ENCODE data around the gene PIN1.

Gene PIN1

DNA sequence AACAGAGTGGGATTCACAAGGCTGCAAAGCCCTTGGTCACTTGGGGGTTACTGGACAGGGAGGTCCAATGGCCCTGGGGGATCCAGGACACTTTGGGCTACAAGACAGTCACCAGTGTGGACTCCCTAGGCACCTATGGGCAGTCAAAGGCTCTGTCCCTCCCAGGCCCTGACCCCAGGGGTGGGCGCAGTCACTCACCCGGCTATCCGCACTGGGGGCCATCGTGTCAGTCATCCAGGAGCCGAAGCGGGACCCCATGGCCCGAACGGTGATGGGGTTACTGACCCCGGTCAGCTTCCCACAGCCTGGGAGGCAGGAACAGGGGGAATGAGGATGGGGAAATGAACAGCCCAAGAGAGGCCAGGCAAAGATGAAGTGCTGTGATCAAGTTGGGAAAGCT, 21.5 kb downstream of the PIN1 start:
- DNase-seq (ENCODE audit: low read depth in 1 of 2, low spot score in 1 of 2) = no peak

GRCh38 chr19:9857076-9857721, 22.1 kb downstream of the PIN1 start:
- no peak for DNase-seq (ENCODE audit: low read depth in 1 of 2, low spot score in 1 of 2)

DNA sequence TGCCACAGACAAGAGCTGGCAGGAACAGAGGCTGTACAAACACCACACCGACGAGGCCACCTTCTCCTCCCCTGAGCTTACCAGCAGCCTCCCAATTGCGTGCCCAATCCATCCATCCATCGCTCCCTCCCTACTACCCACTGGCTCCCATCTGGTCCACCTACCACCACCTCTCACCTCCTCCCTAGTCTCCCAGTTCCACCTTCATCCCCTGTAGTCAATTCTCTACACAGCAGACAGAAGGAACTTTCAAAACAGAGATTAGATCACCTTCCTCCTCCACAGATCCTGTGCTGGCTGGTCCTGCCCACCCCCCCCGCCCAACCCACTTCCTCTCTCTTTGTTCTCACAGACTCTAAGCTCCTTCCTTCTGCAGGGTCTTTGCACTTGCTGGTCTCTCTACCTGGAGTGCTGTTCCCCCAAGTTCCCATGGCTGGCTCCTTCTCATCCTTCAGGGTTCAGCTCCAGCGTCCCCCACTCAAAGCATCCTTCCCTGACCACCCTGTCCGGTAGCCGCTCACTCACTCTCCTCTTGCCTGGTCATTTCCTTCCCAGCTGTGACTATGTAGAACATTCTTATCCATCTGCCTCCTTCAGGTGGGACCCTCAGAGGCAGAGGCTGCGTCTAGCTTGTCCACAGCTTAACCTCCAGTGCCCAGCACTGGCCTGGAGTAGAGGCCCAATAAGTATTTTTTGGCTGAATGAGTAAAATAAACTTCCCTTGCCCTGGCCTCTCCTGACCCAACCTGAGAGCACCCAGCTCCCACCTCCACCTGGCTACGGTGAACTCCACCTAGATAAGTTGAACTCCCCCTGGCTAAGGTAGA, 23.0 kb downstream of the PIN1 start:
- DNase-seq (ENCODE audit: low read depth in 1 of 2, low spot score in 1 of 2) = no peak

- no peak for DNase-seq (ENCODE audit: low read depth in 1 of 2, low spot score in 1 of 2)
These were observed 23.6 kb downstream of the PIN1 start for GRCh38 chr19:9858766-9859165.

- DNase-seq (ENCODE audit: low read depth in 1 of 2, low spot score in 1 of 2) = no peak
These were observed 25.3 kb downstream of the PIN1 start for GRCh38 chr19:9860407-9860806.

GRCh38 chr19:9861503-9861902, 26.4 kb downstream of the PIN1 start:
- DNase-seq (ENCODE audit: low read depth in 1 of 2, low spot score in 1 of 2) = no peak

DNA sequence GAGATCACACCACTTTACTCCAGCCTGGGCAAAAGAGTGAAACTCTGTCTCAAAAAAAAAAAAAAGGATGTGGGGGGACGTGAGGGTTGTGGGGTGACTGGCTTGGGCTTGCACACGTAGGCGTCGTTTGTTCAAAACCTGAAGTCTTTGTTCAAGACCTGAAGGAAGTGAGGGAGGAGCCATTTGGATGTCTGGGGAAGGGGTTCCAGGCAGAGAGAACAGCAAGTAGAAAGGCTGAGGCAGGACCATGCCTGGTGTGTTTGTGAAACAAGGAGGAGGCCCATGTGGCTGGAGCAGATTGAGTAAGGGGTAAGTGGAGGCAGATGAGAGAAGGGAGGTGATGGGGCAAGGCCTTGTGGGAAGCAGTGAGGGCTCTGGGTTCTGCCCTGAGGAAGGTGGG, 27.8 kb downstream of the PIN1 start:
- DNase-seq (ENCODE audit: low read depth in 1 of 2, low spot score in 1 of 2) = no peak

DNA sequence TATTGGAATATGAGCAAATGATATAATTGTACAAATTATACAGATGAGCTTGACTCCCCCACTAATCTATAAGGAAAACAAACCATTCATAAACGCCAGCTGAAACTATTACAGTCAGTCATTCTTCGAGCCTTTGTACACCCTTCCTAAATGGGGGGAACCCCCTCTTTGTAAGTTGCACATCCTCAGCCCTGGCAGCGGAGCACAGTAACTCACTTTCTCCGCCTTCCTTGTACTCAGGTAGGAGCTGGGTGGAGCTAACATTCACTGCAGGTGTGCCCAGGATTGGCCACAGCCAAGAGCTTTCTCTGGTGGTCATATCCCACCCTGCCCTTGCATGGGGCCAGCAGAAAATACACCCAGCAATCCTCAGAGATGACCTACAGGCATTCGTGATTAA, 28.6 kb downstream of the PIN1 start:
- DNase-seq (ENCODE audit: low read depth in 1 of 2, low spot score in 1 of 2) = no peak

- DNase-seq (ENCODE audit: low read depth in 1 of 2, low spot score in 1 of 2) = no peak
These were observed 30.8 kb downstream of the PIN1 start for GRCh38 chr19:9865732-9866501.

- no peak for DNase-seq (ENCODE audit: low read depth in 1 of 2, low spot score in 1 of 2)
These were observed 34.0 kb downstream of the PIN1 start for GRCh38 chr19:9868983-9869617.

DNA sequence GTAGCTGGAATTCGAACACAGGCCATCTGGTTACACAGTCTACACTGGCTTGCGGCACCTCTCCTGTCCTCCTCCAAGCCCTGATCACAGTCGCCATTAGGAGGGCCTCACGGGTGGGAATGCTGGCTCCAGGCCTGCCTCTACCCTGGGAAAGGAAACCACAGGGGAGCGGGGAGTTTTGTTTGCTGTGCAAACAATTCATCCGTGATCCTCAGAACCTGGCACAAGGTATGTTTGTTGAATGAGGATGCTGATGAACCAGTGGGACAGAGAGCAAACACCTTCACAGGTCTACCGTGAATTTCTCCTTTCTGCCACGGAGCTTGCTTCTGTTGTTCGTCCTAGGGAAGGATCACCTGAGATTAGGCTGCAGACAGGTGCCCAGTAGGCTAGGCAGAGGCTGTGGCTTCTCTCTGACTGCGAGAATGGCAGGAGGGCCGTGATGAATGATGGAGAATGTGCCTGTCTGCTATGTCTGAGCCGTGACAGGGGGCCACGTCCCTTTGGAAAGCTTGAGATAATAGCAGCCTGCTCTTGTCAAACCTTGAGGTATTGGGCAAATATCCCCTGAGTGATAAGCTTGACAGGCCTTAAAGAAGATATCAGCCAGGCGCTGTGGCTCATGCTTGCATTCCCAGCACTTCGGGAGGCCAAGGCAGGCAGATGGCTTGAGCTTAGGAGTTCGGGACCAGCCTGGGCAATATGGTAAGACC, 36.7 kb downstream of the PIN1 start:
- no peak for DNase-seq (ENCODE audit: low read depth in 1 of 2, low spot score in 1 of 2)

DNA sequence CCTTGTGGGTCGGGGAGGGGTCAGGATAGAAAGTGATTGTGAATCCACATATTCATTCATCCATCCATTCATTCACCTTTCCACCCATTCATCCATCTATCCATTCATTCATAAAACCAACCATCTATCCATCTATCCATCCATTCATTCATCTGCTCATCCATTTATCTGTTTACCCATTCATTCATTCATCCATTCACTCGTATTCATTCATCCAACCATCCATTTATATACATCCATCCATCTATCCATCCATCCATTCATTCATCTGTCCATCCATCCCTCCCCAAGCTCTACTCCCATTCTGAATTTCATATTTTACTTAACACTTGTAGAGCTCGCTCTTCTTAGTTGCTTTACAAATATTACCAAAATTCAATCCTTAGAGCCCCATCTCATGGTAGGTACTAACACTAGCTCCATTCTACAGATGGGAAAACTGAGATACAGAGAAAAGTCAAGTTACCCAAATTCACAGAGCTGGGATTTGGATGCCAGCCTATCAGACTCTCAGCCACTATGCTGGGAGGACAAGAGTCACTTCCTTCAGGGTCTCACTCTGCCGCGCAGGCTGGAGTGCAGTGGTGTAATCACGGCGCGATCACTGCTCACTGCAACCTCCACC, 37.6 kb downstream of the PIN1 start:
- no peak for DNase-seq (ENCODE audit: low read depth in 1 of 2, low spot score in 1 of 2)

GRCh38 chr19:9875031-9875627, 40.0 kb downstream of the PIN1 start:
- no peak for DNase-seq (ENCODE audit: low read depth in 1 of 2, low spot score in 1 of 2)

GRCh38 chr19:9875796-9876195, 40.7 kb downstream of the PIN1 start:
- DNase-seq (ENCODE audit: low read depth in 1 of 2, low spot score in 1 of 2) = no peak

DNA sequence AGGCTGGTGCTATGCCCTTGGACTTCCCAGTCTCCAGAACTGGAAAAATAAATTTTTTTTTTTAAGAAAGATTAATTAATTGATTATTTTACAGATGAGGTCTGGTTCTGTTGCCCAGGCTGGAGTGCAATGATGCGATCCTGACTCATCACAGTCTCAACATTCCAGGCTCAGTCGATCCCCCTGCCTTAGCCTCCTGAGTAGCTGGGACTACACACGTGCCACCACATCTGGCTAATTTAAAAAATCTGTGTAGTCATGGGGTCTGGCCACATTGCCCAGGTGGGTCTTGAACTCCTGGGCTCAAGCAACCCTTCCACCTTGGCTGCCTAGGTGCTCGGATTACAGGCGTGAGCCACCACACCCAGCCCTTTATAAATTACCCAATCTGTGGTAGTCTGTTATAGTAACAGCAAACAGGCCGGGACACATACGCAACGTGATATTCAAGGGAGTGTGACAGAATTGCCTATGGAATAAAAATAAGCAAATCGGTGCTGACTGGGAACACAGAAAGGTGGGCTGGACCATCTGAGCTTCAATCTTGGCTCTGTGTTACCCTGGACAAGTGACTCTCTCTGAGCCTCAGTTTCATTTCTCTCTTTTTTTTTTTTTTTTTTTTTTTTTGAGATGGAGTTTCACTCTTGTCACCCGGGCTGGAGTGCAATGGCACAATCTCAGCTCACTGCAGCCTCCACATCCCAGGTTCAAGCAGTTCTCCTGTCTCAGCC, 42.8 kb downstream of the PIN1 start:
- DNase-seq (ENCODE audit: low read depth in 1 of 2, low spot score in 1 of 2) = no peak

DNA sequence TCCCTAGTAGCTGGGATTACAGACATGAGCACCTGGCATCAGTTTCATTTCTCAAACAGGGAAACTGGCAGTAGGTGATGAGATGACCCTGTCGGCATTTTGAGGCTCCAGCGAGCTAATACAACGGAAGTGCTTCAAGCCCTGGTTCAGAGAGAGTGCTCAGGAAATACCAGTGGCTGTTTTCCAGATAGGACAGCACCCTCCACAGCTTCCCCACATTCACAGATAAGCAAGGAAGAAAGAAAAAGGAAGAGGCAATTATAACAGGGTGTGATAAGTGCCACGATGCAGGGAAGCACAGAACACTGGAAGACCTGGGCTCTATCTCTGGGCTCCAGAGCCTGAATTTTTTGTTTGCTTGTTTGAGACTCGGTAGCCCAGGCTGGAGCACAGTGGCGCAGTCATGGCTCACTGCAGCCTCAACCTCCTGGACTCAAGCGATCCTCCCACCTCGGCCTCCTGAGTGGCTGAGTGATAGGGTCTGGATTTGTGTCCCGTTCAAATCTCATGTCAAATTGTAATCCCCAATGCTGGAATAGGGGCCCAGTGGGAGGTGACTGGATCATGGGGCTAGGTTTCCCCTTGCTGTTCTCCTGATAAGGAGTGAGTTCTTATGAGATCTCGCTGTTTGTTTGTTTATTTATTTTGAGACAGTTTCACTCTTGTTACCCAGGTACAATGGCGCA, 43.5 kb downstream of the PIN1 start:
- no peak for DNase-seq (ENCODE audit: low read depth in 1 of 2, low spot score in 1 of 2)

- no peak for DNase-seq (ENCODE audit: low read depth in 1 of 2, low spot score in 1 of 2)
These were observed 46.6 kb downstream of the PIN1 start for GRCh38 chr19:9881720-9882119.

- DNase-seq (ENCODE audit: low read depth in 1 of 2, low spot score in 1 of 2) = no peak
These were observed 48.2 kb downstream of the PIN1 start for GRCh38 chr19:9883231-9883758.

GRCh38 chr19:9883764-9884163, 48.6 kb downstream of the PIN1 start:
- no peak for DNase-seq (ENCODE audit: low read depth in 1 of 2, low spot score in 1 of 2)
